GM12874 (cell line): ENCODE results near the gene CEP68.

ENCODE experiments used
- CTCF ChIP-seq: IDR thresholded peaks from 2 replicates; pipeline ENCODE4 v1.5.1; 2011; ENCODE audit warnings: low read depth, mild to moderate bottlenecking, control low read depth, low read length, moderate library complexity; ENCODE audit not compliant: insufficient read depth

Gene CEP68

GRCh38 chr2:65081232-65081685 lies 25.0 kb downstream of the CEP68 start:
- TF ChIP-seq CTCF = no peak

GRCh38 chr2:65085148-65085547 lies 28.9 kb downstream of the CEP68 start:
- TF ChIP-seq CTCF = no peak

GRCh38 chr2:65092791-65093190 lies 36.6 kb downstream of the CEP68 start:
- no peak for TF ChIP-seq CTCF

- no peak for TF ChIP-seq CTCF
These were observed 37.0 kb downstream of the CEP68 start for GRCh38 chr2:65093211-65093610.

DNA sequence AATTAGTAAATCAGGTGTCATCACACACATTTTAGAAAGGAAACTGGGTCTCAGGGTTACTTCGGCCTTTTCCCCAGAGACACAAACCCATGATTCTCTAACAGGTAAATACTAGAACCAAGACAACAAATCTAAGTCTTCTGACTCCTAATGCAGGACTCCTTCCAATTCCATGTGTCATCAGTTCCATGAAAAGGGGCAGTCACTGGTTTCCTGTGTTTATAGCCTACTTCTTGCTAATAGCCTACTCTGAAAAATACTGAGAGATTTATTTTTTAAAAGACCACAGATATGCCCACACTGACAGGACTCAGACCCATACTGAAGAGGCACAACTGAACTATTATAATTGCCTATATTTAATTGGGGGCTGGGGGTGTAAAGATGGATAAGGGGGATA lies 40.7 kb downstream of the CEP68 start:
- no peak for TF ChIP-seq CTCF

DNA sequence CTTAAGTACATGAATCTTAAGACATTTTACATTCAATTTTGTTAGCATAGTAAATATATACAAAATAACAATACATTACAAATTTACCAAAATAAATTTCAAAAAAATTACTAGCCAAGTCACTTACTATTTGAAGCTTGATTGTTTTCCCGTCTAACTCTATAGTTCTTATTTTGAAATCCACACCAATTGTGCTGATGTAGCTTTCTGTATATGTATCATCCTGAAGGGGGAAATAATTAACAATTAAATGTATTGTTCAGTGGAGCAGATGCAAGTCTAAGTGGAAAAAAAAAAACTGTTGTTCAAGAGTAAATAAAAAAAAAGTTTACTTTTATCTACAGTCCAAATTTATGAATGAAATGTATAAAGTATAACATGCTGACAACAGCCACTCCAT lies 41.6 kb downstream of the CEP68 start:
- no peak for TF ChIP-seq CTCF

DNA sequence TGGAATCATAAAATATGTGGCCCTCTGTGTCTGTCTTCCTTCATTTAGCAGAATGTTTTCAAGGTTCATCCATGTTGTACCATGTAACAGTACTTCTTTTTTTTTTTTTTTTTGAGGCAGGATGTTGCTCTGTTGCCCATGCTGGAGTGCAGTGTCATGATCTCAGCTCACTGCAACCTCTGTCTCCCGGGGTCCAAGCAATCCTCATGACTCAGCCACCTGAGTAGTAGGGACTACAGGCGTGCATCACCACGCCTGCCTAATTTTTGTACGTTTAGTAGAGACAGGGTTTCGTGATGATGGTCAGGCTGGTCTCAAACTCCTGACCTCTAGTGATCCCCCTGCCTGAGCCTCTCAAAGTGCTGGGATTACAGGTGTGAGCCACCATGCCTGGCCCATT lies 42.5 kb downstream of the CEP68 start:
- no peak for TF ChIP-seq CTCF

- no peak for TF ChIP-seq CTCF
These were observed 44.9 kb downstream of the CEP68 start for GRCh38 chr2:65101071-65101470.
